Globus pallidus (tissue), 1 donor: Measurements from ENCODE around the gene CUL1.

ENCODE experiments used
- DNase-seq: peaks from one replicate; pipeline ENCODE4 v3.0.0-alpha.2; 2015; ENCODE audit warnings: low spot score

The CUL1 gene

DNA sequence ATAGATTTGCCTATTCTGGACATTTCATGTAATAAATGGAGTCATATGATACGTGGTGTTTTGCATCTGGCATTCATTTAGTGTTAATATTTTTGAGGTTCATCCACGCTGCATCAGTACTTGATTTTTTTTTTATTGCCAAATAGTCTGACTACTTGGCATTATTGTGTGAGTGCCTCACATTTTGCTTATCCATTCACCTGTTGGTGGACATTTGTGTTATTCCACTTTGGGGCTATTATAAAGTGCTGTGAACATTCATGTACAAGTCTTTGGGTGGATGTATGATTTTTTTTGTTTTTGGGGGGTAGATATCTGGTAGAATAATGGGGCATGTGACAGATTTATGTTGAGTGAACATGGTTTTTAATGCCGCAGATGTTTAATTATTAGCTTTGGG lies 19.7 kb downstream of the CUL1 start:
- DNase-seq, result no peak

DNA sequence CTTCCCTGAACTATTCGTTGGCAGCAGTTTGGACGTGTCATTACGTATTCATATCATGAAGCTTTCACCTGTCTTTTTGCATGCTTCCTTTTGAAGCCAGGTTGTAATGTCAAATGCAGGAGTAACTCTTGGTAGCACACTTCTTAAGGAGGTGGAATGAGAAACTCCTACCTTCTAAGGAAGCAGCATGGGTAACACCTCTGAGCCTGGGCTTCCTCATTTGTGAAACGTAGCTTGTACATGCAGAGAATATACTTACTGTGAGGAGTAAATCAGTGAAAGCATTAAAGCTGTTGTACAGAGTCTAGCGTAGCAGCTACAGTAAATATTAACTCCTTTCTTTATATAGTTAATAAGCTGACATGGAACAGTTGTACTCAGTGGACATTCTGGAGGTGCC lies 21.1 kb downstream of the CUL1 start:
- DNase-seq, result no peak

DNA sequence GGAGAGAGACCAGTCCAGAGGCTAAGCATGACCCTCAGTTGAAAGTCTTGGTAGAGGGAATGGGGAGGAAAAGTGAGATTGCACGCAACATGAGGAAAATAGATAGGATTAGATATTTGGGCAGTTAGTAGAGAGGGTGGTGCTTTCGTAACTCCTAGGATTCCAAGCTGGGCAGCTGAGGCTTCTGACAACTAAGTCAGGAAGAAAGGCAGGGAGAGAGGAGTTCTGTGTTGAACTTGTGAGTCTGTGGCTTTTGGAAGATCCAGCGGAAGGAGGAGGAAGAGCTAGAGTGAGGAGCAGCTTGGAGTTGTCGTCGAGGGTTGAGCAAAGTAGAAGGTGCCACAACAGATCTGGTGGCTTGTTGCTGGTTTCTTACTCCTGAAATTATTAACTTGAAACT lies 21.8 kb downstream of the CUL1 start:
- no peak for DNase-seq

DNA sequence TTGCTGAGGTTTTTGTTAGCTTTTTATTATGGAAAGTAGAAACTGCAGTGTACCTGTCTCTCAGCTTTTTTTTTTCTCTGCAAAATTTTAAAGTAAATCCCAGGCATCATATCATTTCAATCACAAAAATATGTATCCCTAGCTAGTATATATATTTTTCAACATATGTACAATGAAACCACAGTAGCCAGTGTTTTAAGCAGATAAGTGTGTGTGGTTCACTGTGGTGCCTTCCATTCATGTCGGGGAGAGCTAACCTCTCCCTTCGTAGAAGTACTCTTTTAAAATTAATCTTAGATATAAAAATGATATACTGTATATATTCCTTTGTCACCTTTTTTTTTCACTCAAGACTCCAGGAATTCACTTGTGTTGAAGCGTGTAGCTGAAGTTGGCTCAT lies 22.7 kb downstream of the CUL1 start:
- DNase-seq, result no peak

DNA sequence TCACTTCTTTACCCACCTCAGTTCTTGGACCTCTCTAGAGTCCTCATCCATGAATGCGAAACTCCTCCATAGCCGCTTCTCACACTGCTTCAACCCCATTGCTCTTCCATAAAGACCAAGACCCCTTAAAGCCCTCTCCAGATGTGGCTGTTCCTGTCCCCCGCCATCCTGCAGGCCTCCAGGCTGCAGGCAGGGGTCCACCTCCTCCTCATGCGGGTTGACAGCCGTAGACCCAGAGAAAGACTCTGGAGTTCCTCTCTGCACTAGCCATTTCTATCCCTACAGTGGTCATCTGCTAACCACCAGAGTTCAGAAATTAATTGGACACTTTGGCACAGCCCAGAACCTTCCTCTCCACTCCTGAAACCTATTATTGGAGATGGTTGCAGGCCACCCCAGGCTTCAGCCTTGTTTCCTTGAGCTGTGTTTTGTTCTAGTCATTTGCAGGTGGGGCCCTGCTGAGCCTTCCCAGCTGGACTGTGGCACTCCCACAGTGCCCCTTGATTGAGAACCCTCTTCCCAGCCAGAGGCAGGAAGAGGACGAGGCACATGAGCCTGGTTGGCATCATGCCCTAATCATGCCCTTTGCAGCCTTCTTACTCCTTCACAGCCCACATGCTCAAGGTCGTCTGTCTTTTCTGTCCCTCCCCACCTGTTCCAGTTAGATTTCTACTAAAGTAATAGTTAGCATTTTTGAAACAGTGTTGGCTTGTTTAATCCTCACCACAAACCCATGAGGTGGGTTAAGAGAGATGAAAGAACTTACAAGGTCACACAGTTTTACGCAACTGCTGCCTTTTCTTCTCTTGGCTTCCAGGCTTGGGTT lies 23.9 kb downstream of the CUL1 start:
- DNase-seq, result no peak

DNA sequence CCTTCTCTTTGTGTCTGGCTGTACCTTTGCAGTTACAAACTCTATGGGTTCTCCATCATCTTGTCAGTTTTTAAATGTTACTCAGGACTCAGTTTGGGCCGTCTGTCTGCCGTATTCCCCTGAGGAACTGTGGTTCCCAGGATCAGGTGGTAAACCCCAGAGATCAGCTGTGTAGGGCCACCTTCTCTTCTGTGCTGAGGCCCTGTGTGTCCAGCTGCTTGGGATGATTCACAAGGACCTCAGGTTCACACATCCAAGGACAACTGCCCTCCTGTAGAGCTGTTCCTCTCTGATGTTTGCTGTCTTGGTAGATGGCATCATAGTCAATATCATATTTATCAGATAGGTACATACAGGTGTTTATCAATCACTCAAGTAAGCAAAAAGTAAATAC lies 24.5 kb downstream of the CUL1 start:
- no peak for DNase-seq

DNA sequence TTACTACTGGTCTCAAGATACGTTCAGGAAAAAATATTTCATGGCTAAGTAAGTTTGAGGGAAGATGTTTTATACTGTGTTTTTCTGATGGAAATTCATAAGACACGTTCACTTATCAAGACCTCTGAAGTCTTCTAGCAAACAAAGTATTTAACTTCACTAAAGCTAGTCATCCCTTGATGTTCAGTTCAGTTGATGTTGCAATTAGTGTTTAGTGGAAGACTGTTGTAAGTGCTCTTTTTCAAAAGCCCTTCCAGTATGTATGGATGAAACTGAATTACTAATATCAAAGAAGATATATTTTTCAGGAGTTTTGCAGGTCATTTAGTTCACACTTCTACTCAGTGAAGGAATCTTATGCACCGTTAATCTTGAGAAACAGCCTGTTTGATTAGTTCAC lies 25.1 kb downstream of the CUL1 start:
- no peak for DNase-seq

DNA sequence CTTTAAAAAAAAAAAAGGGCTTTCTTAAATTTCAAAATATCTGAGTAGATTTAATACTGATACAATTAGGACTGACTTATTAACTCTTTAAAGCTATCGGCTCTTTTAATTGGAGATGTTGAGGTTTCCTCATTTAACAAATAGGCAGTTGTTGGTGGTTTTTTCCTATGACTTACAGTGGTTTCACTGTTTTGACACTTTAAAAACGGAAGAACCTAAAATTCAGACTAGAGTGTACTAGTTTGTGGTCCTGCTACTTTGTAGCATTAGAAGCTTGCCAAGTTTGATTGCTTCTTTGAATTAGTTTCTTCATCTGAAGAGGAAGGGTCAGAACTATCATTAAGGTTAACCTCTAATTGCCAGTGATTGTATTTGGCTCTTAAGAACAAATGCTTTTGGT lies 27.7 kb downstream of the CUL1 start:
- no peak for DNase-seq

DNA sequence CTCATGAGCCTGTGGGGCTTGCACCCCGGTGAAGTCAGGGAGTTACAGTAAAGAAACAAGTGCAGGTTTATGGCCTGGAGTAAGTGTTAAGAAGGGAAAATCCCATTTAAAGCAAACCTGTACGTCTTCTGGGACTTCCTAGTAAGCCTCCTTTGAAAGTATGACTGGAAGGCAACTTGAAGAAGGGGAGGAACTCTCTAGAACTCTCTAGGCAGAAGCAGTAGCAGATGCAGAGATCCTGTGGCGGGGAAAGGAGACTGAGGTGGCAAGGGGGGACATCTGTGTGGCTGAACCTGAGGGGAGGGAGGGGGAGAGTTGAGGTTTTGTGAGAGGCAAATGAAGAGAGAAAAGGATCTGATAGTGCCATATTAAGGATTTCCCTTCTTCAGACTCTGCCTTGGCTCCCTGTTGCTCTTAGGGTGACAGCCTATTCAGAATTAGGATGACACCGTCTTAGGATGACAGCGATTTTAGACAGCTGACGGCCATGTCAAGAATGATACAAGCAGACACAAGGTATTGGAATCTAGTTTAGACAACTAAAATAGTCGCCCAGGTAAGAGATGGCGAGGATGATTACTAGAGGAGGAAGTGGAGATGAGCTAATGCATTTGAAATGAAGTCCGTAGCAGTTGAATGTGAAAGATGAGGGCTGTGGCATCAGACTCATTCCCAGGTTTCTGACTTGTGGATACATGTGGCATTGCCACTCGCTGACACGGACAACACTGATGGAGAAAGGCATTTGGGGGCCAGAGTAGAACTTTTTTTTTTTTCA lies 29.0 kb downstream of the CUL1 start:
- no peak for DNase-seq

DNA sequence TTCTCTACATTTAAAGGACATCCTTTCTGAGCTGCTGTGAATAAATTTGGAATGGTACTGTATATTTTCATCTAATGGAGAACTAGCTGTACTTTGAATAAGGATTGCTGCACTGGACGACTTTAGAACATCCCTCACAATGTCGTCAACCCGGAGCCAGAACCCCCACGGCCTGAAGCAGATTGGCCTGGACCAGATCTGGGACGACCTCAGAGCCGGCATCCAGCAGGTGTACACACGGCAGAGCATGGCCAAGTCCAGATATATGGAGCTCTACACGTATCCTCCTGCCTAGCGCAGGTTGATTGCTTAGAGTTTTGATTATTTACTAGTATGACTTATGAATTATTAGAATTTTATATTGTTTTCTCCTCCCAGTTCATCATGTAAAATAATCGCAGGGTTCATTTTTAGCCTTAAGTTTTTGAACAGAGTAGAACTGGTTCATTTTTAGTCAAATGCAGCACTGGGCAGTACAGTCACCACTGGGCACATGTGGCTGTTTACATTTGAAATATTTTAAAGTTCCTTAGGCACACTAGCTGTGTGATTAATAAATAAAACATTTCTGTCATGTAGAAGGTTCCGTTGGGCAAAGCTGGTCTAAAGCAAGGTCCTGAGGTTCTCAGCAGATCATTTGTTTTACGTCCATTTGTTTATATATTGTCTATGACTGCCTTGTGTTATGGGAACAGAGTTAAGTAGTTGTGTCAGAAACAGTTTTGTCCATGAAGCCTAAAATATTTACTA lies 31.5 kb downstream of the CUL1 start:
- DNase-seq, result no peak

DNA sequence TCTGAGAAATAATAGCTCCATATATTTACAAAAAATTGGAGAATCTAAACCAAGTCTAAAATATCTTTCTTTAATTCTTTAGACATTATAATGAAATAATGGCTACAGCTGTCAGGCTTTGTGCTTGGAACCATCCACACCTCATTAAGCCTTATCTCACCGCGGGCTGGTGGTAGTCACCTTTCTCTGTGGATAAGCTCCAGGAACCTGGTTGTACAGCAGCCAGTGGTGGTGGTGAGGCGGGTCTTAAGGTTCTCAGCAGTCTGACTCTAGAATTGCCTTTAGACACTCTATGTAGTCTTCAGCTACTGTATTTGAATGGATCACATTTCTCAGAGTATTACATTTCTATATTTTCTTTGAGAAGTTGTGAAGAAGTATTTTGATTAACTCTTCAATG lies 34.2 kb downstream of the CUL1 start:
- no peak for DNase-seq

DNA sequence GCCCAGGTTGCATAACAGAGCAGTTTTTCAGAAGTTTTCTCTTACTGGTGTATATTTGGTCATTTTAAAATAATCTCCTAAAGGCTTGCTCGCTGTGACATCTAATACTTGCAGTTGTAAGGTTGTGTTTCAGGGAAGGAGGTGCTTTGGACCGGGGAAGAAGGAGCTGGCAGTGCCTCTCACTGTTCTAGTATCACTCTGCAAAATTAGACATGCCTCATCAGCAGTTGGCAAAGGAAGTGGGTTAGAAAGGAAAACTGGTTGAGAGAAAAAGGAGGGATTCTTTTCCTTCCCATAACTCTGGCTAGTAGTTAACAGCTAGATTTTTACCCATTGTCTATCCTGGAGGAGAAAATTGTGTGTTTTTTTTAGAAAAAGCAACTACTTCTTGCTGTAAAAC lies 34.8 kb downstream of the CUL1 start:
- no peak for DNase-seq

DNA sequence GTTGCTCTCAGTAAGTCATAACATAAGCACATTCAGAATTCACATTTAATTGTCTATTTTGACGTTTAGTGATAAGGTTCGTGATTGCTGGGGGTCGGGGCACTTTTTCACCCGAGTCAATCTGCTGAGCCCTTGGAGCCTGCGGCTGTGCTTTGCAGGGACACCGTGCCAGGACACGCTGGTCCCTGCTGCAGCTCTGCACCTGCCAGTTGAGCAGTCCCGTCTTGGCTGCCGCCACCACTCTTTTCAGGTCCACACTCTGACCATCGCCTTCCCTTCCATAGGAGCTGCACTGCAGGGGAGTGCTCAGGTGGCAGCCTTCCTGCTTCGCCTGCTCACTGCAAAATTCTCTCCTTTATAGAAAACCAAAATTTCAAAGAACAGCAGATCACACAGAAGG lies 36.4 kb downstream of the CUL1 start:
- DNase-seq, result no peak

DNA sequence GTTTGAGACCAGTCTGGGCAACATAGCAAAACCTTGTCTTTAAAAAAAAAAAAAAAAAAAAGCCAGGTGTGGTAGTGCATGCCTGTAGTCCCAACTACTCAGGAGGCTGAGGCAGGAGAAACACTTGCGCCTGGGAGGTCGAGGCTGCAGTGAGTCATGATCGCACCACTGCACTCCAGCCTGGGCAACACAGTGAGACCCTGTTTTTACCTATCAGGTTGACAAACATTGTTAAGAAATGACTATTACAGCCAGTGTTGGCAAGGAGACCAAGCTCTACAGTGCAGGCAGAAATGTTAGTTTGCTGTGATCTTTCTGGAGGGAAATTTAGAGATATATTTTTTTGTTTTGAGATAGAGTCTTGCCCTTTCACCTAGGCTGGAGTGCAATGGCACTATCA lies 37.3 kb downstream of the CUL1 start:
- DNase-seq, result no peak

DNA sequence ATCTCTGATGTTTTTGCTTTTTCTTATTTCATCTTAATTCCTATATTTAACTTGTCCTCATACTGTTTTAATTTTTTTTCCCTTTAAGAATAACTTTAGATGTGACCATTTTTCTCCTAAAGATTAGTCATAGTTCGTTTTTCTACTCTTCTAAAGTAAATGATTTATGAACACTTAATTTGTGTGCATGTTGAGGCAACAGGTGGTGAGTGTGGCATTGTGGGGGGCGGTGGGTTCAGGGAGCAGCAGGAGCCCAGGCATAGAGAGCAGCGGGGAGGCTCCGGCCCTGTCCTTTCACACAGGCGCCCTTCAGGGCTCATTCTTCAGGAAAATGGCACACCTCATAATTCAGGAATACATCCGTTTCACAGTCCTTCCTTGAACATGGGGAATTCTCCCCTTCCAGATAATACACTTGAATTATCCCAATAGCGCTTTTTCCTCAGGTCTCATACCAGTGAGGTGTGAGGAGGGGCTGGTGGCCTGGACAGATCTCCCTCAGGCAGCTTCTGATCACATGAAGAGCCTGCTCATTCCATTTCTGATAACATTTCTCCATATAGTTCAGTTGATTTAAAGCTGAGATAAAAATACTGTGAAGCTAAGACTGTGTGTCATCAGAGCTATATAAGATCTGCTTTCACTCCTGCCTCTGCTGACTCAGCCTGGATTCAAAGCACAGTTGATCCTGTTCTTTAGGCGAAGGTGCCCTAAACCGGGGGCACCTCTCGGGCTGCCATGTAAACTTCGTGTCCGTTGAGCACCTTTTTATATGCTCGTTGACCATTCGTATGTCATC lies 40.2 kb downstream of the CUL1 start:
- DNase-seq, result no peak

DNA sequence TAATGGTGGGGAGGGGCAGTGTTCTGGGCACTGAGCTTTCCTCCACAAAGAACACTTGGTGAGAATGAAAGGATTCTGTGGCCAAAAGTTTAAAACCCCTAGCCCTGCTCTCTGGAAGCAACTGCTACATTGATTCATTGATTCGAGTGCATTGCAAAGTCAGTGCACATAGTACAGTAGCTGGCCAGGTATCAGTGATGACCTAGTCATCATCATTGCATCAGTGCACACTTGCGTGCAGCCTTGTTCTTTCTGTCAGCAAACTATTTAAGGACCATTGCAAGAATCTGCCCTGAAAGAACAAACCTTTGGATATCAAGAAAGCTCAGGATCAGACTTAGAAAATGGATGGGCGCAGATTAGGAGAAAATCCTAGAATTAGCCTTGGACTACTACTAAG lies 47.4 kb downstream of the CUL1 start:
- no peak for DNase-seq

DNA sequence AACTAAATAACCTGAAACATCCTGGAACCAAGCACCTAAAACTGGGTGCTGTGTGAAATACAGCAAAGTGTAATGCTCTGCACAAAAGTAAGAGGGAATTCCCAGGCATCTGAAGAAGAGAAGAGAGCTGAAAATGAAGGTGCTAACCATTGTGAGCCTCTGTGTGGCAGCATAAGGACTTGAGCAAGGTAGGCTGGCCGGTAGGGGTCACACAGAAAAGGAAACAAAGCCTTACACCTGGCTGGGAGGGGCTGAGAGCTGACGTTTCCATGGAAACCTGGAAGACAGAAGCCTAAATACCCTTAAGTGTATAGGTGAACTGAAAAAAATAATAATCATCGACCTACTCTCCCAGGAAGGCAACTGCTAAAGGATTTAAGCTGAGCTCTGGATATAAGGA lies 48.6 kb downstream of the CUL1 start:
- DNase-seq, result no peak

DNA sequence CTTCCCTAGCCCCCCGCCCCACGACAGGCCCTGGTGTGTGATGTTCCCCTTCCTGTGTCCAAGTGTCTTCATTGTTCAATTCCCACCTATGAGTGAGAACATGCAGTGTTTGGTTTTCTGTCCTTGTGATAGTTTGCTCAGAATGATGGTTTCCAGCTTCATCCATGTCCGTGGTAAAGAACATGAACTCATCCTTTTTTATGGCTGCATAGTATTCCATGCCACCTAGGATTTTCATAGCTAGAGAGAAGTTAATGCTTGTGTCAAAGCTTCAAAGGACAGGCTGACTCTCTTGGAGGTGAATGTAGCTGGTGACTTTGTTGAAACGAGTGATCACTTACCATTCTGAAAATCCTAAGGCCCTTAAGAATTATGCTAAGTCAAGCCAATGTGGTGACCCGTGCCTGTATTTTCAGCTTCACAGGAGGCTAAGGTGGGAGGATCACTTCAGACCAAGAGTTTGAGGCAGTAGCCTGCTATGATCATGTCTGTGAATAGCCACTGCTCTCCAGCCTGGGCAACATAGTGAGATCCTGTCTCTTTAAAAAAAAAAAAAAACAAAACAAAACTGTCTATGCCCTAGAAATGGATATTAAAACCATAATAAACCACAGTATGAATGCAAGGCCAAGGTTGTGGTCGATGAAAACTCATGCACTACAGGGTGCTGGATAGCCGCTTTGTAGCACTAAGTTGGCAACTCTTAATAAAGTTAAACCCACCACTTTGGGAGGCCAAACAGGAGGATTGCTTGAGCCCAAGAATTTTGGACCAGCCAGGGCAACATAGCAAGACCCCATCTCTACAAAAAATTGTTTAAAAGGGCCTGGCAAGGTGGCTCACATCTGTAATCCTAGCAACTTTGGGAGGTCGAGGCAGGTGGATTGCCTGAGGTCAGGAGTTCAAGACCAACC lies 52.0 kb downstream of the CUL1 start:
- DNase-seq, result no peak

DNA sequence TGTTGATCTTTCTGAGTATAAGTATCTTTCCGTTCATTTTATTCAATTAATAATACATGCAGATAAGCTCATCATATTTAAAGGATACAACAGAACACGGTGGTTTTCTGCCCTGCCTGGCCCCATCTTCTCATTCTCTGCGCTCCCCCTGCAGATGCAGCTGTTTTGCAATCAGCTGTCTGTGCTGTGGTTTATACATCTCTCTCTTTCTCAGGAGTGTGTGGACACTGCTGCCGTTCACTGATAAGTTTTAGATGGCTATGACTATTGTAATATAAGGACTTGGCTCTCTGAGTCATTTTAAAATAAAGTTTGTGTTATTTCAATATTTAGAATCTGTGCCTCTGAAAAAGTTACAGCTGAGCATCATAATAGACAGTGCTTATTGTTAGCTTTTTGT lies 54.5 kb downstream of the CUL1 start:
- DNase-seq, result no peak

DNA sequence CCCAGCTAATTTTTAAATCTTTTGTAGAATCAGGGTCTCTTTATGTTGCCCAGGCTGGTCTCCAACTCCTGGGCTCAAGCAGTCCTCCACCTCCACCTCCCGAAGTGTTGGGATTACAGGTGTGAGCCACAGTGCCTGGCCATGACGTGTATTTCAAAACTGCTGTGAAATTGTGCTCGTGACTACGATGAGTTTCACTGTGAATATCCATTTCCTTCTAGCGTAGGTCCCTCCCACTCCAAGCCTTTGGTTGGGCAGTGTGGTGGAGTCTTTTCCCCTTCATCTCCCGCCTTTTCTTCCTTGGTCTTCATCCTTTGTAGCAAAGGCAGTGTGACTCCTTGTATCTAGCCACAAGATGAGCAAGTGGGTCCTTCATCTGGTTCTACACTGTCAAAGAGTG lies 56.2 kb downstream of the CUL1 start:
- DNase-seq, result no peak
